Activated CD8-positive, alpha-beta T cell treated with anti-CD3 and anti-CD28 coated beads for 36 hours (primary cell): Measurements from ENCODE around the gene TACC3. TPM values are rescaled to one million over a fixed set of nuclear protein-coding genes. Genes with fewer than 3 reads are reported as not detected.

Experiments used
- ATAC-seq: fragments of 200-7000 bp; cut with Tn5 transposase; one replicate; pipeline ENCODE4 v1.10.0; 2021; ENCODE audit warnings: mild to moderate bottlenecking, moderate library complexity
- CTCF ChIA-PET: fragments of 350-600 bp; sonication (Branson Sonifier 250); formaldehyde crosslinking; loops from one replicate; lab custom pipeline; 2021; ENCODE audit warnings: antibody characterized with exemption; lab: Charles Lee
- POLR2A ChIA-PET: fragments of 350-600 bp; sonication (Branson Sonifier 250); formaldehyde crosslinking; loops from one replicate; lab custom pipeline; 2021; ENCODE audit warnings: antibody characterized with exemption; lab: Charles Lee
- DNase-seq: peaks from one replicate; pipeline ENCODE4 v3.0.0-alpha.2; 2020
- H3K27ac Mint-ChIP-seq: one replicate; pipeline ENCODE4 v1.8.0; 2021; ENCODE audit warnings: mild to moderate bottlenecking, mixed read lengths
- H3K27me3 Mint-ChIP-seq: one replicate; pipeline ENCODE4 v1.8.0; 2021; ENCODE audit warnings: mixed read lengths
- H3K36me3 Mint-ChIP-seq: one replicate; pipeline ENCODE4 v1.8.0; 2021; ENCODE audit warnings: low read depth, mixed read lengths
- H3K4me1 Mint-ChIP-seq: one replicate; pipeline ENCODE4 v1.8.0; 2021; ENCODE audit warnings: low read depth, mixed read lengths
- H3K4me3 Mint-ChIP-seq: one replicate; pipeline ENCODE4 v1.8.0; 2021; ENCODE audit warnings: mild to moderate bottlenecking, moderate library complexity, mixed read lengths
- H3K9me3 Mint-ChIP-seq: one replicate; pipeline ENCODE4 v1.8.0; 2021; ENCODE audit warnings: mixed read lengths
- CTCF ChIP-seq: fragments of 200-600 bp; IDR thresholded peaks from one replicate; pipeline ENCODE4 v1.8.0; 2022; ENCODE audit warnings: antibody characterized with exemption, mild to moderate bottlenecking
- intact Hi-C: fragments of 100-400 bp; cut with micrococcal nuclease; formaldehyde crosslinking; loops from one replicate; pipeline ENCODE4 v1.10.0; 2022
- total RNA-seq, 2 experiments: library from RNA; stranded (reverse); gene quantifications; one replicate each; pipeline ENCODE4 v1.2.3, GENCODE V29; 2021

The TACC3 gene
- total RNA-seq, 2 experiments from 2014 or later: 190 to 200 TPM

- H3K4me3 Mint-ChIP-seq: peak overlapping the region; percentile 92
- no peaks in the 10 kb centered on the region for H3K27me3 Mint-ChIP-seq
- H3K27ac Mint-ChIP-seq: peak overlapping the region; percentile 100
- intact Hi-C loops: no loop called here
- no peaks in the 10 kb centered on the region for H3K9me3 Mint-ChIP-seq
- DNase-seq (no peak), ATAC-seq (no peak)
- no peak for TF ChIP-seq CTCF
- CTCF ChIA-PET: interaction anchor here (0.8 to 2.1 kb wide), 6 partner anchors 7 to 32 kb away, joined by 3 to 10 read pairs (median 3); no protein-coding TSS in a partner anchor
- POLR2A ChIA-PET: interaction anchor here (3.8 to 9.5 kb wide), 3 partner anchors 9 to 22 kb away, joined by 26 to 190 read pairs (median 76); partner anchors contain the start of genes TACC3 and TMEM129
- peaks cover 43% of the 10 kb centered on the region for H3K4me1 Mint-ChIP-seq
- H3K36me3 Mint-ChIP-seq: peaks cover 54% of the 10 kb centered on the region
Observed at GRCh38 chr4:1714303-1715001, 6.9 kb upstream of the TACC3 start.

GRCh38 chr4:1715002-1715758 is 6.1 kb upstream of the TACC3 start:
- Mint-ChIP-seq H3K9me3 (no peaks in the 10 kb centered on the region), H3K36me3 (peaks cover 52% of the 10 kb centered on the region), H3K27me3 (no peaks in the 10 kb centered on the region), H3K4me3 (peak overlapping the region; percentile 92), H3K27ac (peak overlapping the region; percentile 100), H3K4me1 (peaks cover 43% of the 10 kb centered on the region)
- intact Hi-C loops: no loop called here
- TF ChIP-seq CTCF: no peak
- ATAC-seq: no peak
- CTCF ChIA-PET: interaction anchor here (0.5 to 2.1 kb wide), 2 partner anchors 22 to 26 kb away, joined by 5 to 10 read pairs; no protein-coding TSS in a partner anchor
- POLR2A ChIA-PET: interaction anchor here (8.3 to 9.5 kb wide), 2 partner anchors 8 to 23 kb away, joined by 76 to 190 read pairs; partner anchors contain the start of genes TACC3 and TMEM129
- no peak for DNase-seq

- ChIA-PET CTCF (interaction anchor here (15.4 kb wide), 1 partner anchor 24 kb away, joined by 257 read pairs; no protein-coding TSS in a partner anchor), POLR2A (no interaction called here)
- DNase-seq: no peak
- Mint-ChIP-seq H3K27ac (no peak overlapping the region), H3K36me3 (peaks cover 42% of the 10 kb centered on the region), H3K9me3 (no peaks in the 10 kb centered on the region), H3K27me3 (no peaks in the 10 kb centered on the region), H3K4me3 (no peak overlapping the region), H3K4me1 (peaks cover 34% of the 10 kb centered on the region)
- intact Hi-C loops: no loop called here
- no peak for TF ChIP-seq CTCF
- no peak for ATAC-seq
Observed at GRCh38 chr4:1716065-1716945, 5.0 kb upstream of the TACC3 start.

GRCh38 chr4:1717129-1718094 is 3.9 kb upstream of the TACC3 start:
- Mint-ChIP-seq H3K4me1 (peaks cover 33% of the 10 kb centered on the region), H3K36me3 (peaks cover 46% of the 10 kb centered on the region), H3K27me3 (no peaks in the 10 kb centered on the region), H3K27ac (no peak overlapping the region), H3K4me3 (no peak overlapping the region), H3K9me3 (no peaks in the 10 kb centered on the region)
- no peak for ATAC-seq
- intact Hi-C loops: no loop called here
- ChIA-PET CTCF (interaction anchor here (0.8 to 15.4 kb wide), 2 partner anchors 9 to 25 kb away, joined by 4 to 257 read pairs; no protein-coding TSS in a partner anchor), POLR2A (interaction anchor here (0.9 to 11.2 kb wide), 5 partner anchors 7 to 153 kb away, joined by 3 to 190 read pairs (median 5); partner anchors contain the start of gene SLBP)
- no peak for TF ChIP-seq CTCF
- no peak for DNase-seq
